Endothelial cell of umbilical vein (primary cell): ENCODE results near the gene SLC2A14. TPM values are rescaled to one million over a fixed set of nuclear protein-coding genes. Genes with fewer than 3 reads are reported as not detected.

Experiments used
- BruUV-seq: library from RNA; stranded (reverse); fragments of 400-500 nt; replicated peaks from 2 replicates; lab custom pipeline; 2021; lab: Mats Ljungman, UMichigan
- CTCF ChIA-PET: fragments of 300-600, 350-600 bp; sonication (Branson Sonifier 250); formaldehyde crosslinking; loops from one replicate; lab custom pipeline; 2021; ENCODE audit warnings: antibody characterized with exemption, inconsistent platforms; lab: Charles Lee
- POLR2A ChIA-PET: fragments of 300-600, 350-600 bp; sonication (Branson Sonifier 250); formaldehyde crosslinking; loops from one replicate; lab custom pipeline; 2021; ENCODE audit warnings: antibody characterized with exemption, inconsistent platforms; lab: Charles Lee
- DNase-seq: peaks from one replicate; pipeline ENCODE4 v3.0.0-alpha.2; 2011; ENCODE audit warnings: low read depth, low spot score
- FAIRE-seq: peaks from 2 replicates; lab custom pipeline; 2011; peaks lifted over from hg19 to GRCh38; lab: Jason Lieb, UNC
- H2AFZ ChIP-seq: 2 replicates; pipeline ENCODE4 v1.6.0; 2012; ENCODE audit warnings: low read depth, low read length, control low read depth, inconsistent platforms
- H3K27ac ChIP-seq: 2 replicates; pipeline ENCODE4 v1.5.1; 2011; ENCODE audit warnings: low read depth, mild to moderate bottlenecking, control low read depth, low read length, moderate library complexity; ENCODE audit not compliant: insufficient read depth
- H3K27me3 ChIP-seq, 2 experiments: 2 replicates each; pipeline versions ENCODE4 v1.6.0 to v1.6.1; 2011; ENCODE audit warnings: low read length in 2 of 2, mixed read lengths in 1 of 2; ENCODE audit not compliant: control insufficient read depth in 2 of 2, insufficient read depth in 2 of 2
- H3K36me3 ChIP-seq, 2 experiments: 2 replicates in 1 of 2; 3 replicates in 1 of 2; pipeline ENCODE4 v1.5.1; 2011; ENCODE audit warnings: low read length in 2 of 2, mild to moderate bottlenecking in 1 of 2, moderate library complexity in 1 of 2; ENCODE audit not compliant: control insufficient read depth in 2 of 2, insufficient read depth in 2 of 2; ENCODE audit errors: extremely low read depth in 1 of 2
- H3K4me1 ChIP-seq: 3 replicates; pipeline ENCODE4 v1.5.1; 2011; ENCODE audit warnings: mild to moderate bottlenecking, low read length; ENCODE audit not compliant: control insufficient read depth, insufficient read depth; ENCODE audit errors: extremely low read depth
- H3K4me2 ChIP-seq: 2 replicates; pipeline ENCODE4 v1.6.1; 2011; ENCODE audit warnings: low read length, control low read depth, mixed read lengths; ENCODE audit not compliant: insufficient read depth
- H3K4me3 ChIP-seq, 3 experiments: fragments of 200-600 bp in 1 of 3; sonication (generic), shearing (Covaris generic) in 1 of 3; replicated peaks in 1 of 3; 2 replicates each; pipeline ENCODE4 v1.5.1; 2011 to 2016; ENCODE audit warnings: control low read depth in 3 of 3, low read length in 3 of 3, mild to moderate bottlenecking in 2 of 3, inconsistent platforms in 1 of 3, low read depth in 1 of 3, moderate library complexity in 1 of 3; ENCODE audit not compliant: insufficient read depth in 1 of 3
- H3K79me2 ChIP-seq: 2 replicates; pipeline ENCODE4 v1.6.0; 2012; ENCODE audit warnings: low read length, inconsistent platforms; ENCODE audit not compliant: control insufficient read depth, insufficient read depth
- H3K9ac ChIP-seq: replicated peaks from 2 replicates; pipeline ENCODE3; 2011; ENCODE audit warnings: low read length, control low read depth; ENCODE audit not compliant: insufficient read depth; ENCODE audit errors: extremely low read depth
- H3K9me1 ChIP-seq: replicated peaks from 3 replicates; pipeline ENCODE4 v1.6.0; 2011; ENCODE audit warnings: mild to moderate bottlenecking, low read length; ENCODE audit not compliant: control insufficient read depth, insufficient read depth; ENCODE audit errors: extremely low read depth
- H3K9me3 ChIP-seq: replicated peaks from 2 replicates; pipeline ENCODE4 v1.5.1; 2012; ENCODE audit warnings: low read length, inconsistent platforms; ENCODE audit not compliant: control insufficient read depth, insufficient read depth
- H4K20me1 ChIP-seq: replicated peaks from 2 replicates; pipeline ENCODE3; 2011; ENCODE audit warnings: mild to moderate bottlenecking, low read length; ENCODE audit not compliant: control insufficient read depth, insufficient read depth; ENCODE audit errors: extremely low read depth
- EZH2 ChIP-seq: IDR thresholded peaks from 2 replicates; pipeline ENCODE4 v1.6.1; 2012; ENCODE audit warnings: borderline replicate concordance, low read depth, mild to moderate bottlenecking, moderate library complexity, low read length, inconsistent platforms; ENCODE audit not compliant: severe bottlenecking
- FOS ChIP-seq: IDR thresholded peaks from 2 replicates; pipeline ENCODE4 v1.6.1; 2011; ENCODE audit warnings: mild to moderate bottlenecking, low read length, moderate library complexity, borderline replicate concordance; ENCODE audit not compliant: insufficient read depth
- GATA2 ChIP-seq: IDR thresholded peaks from 2 replicates; pipeline ENCODE4 v1.7.0; 2011; ENCODE audit warnings: low read depth, mild to moderate bottlenecking, moderate library complexity, mixed read lengths, low read length; ENCODE audit not compliant: insufficient read length, insufficient read depth
- JUN ChIP-seq: IDR thresholded peaks from 2 replicates; pipeline ENCODE4 v1.6.1; 2011; ENCODE audit warnings: borderline replicate concordance, low read depth; ENCODE audit not compliant: insufficient read length, insufficient read depth
- MYC ChIP-seq: IDR thresholded peaks from one replicate; pipeline ENCODE4 v1.6.1; 2011; ENCODE audit warnings: mild to moderate bottlenecking, low read depth, low read length
- POLR2A ChIP-seq: IDR thresholded peaks from 2 replicates; pipeline ENCODE4 v1.6.1; 2012; ENCODE audit warnings: low read depth, mild to moderate bottlenecking, control low read depth, low read length
- POLR2AphosphoS5 ChIP-seq: IDR thresholded peaks from 2 replicates; pipeline ENCODE4 v1.6.1; 2012; ENCODE audit warnings: low read depth, mild to moderate bottlenecking, control low read depth, low read length, moderate library complexity; ENCODE audit not compliant: insufficient read depth
- dilution Hi-C: fragments of 300-500 bp; cut with MboI; formaldehyde crosslinking; loops from one replicate; pipeline ENCODE4 v1.15.0; 2019; ENCODE audit warnings: low sequenced_read_pairs; ENCODE audit not compliant: extremely low pct_ligation_motif_present
- intact Hi-C: fragments of 100-400 bp; cut with micrococcal nuclease; formaldehyde crosslinking; loops from one replicate; pipeline ENCODE4 v1.10.0; 2022
- polyA plus RNA-seq, 4 experiments: library from polyadenylated mRNA; depleted of rRNA in 3 of 4; stranded (reverse) in 3 of 4; unstranded in 1 of 4; fragments of >200 nt; gene quantifications; 2 replicates each; pipeline versions ENCODE4 v1.2.1 to v1.2.3, GENCODE V29; 2011 to 2012; ENCODE audit warnings: missing spikeins in 1 of 4
- total RNA-seq: library from RNA; stranded (reverse); gene quantifications from 2 replicates; pipeline ENCODE4 v1.2.3, GENCODE V29; 2021
- TF ChIP-seq, protein P1 (sequence below): IDR thresholded peaks from 2 replicates; pipeline ENCODE4 v1.6.1; 2011; ENCODE audit not compliant: insufficient read depth, insufficient read length
- TF ChIP-seq, protein P2 (sequence below), 2 donors: IDR thresholded peaks; 1 replicate in 1 of 2; 2 replicates in 1 of 2; pipeline ENCODE4 v1.5.1; 2011; ENCODE audit warnings: low read length in 2 of 2, mild to moderate bottlenecking in 2 of 2, moderate library complexity in 2 of 2, control low read depth in 1 of 2, inconsistent platforms in 1 of 2, low read depth in 1 of 2; ENCODE audit not compliant: insufficient read depth in 1 of 2; ENCODE audit errors: extremely low read depth in 1 of 2

Gene SLC2A14
- total and polyA plus RNA-seq, 2 donors (not counting 3 experiments of a cell fraction or from before 2014, with no cell fraction given) = not detected

- peaks cover 6 to 8% of the 10 kb centered on the region in 2 experiments for H3K27me3 ChIP-seq
- no peaks in the 10 kb centered on the region for H3K79me2 ChIP-seq
- no peak overlapping the region for H3K4me3 ChIP-seq
- no TSS peak for BruUV-seq
- no peaks in the 10 kb centered on the region for H3K36me3 ChIP-seq
- FAIRE-seq (no peak), DNase-seq (no peak)
- CTCF ChIA-PET = interaction anchor here (1.2 kb wide), 1 partner anchor 19 kb away, joined by 6 read pairs; no protein-coding TSS in a partner anchor
- TF ChIP-seq POLR2AphosphoS5 = no peak
- no peak for TF ChIP-seq FOS
- no peak for TF ChIP-seq GATA2
- no peak for TF ChIP-seq MYC
- TF ChIP-seq POLR2A = no peak
- no peak for TF ChIP-seq EZH2
- TF ChIP-seq, protein P1, sequence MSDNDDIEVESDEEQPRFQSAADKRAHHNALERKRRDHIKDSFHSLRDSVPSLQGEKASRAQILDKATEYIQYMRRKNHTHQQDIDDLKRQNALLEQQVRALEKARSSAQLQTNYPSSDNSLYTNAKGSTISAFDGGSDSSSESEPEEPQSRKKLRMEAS = no peak
- TF ChIP-seq, protein P2, sequence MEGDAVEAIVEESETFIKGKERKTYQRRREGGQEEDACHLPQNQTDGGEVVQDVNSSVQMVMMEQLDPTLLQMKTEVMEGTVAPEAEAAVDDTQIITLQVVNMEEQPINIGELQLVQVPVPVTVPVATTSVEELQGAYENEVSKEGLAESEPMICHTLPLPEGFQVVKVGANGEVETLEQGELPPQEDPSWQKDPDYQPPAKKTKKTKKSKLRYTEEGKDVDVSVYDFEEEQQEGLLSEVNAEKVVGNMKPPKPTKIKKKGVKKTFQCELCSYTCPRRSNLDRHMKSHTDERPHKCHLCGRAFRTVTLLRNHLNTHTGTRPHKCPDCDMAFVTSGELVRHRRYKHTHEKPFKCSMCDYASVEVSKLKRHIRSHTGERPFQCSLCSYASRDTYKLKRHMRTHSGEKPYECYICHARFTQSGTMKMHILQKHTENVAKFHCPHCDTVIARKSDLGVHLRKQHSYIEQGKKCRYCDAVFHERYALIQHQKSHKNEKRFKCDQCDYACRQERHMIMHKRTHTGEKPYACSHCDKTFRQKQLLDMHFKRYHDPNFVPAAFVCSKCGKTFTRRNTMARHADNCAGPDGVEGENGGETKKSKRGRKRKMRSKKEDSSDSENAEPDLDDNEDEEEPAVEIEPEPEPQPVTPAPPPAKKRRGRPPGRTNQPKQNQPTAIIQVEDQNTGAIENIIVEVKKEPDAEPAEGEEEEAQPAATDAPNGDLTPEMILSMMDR (IDR thresholded peaks at IDR 0.05; ENCODE audit: extremely low read depth in 1 of 2, insufficient read depth in 1 of 2, low read depth in 1 of 2, low read length in 2 of 2) = no peak
- TF ChIP-seq JUN = no peak
- POLR2A ChIA-PET = no interaction called here
- H3K4me2 ChIP-seq = no peak overlapping the region
- dilution Hi-C loops = no loop called here
- intact Hi-C loops = no loop called here
- no peaks in the 10 kb centered on the region for H3K9me1 ChIP-seq
- no peaks in the 10 kb centered on the region for H3K4me1 ChIP-seq
- H3K9me3 ChIP-seq = no peaks in the 10 kb centered on the region
- H3K27ac ChIP-seq = no peak overlapping the region
- H2AFZ ChIP-seq = no peak overlapping the region
- no peak overlapping the region for H3K9ac ChIP-seq
- no peaks in the 10 kb centered on the region for H4K20me1 ChIP-seq
Measured at GRCh38 chr12:7788294-7788660, 84.4 kb downstream of the SLC2A14 start.
